Activated CD4-positive, alpha-beta T cell treated with anti-CD3 and anti-CD28 coated beads for 24 hours (primary cell): ENCODE results near the gene MICAL3.
A peak's percentile ranks its signal among the peaks of the same experiment; 100 is the strongest.
"Not testable (repeated sequence)": the region's sequence is repeated elsewhere in the genome, so short reads cannot be mapped to it uniquely, and the experiment has no call there.

Source experiments
- DNase-seq, 2 donors: peaks; one replicate each; pipeline ENCODE4 v3.0.0-alpha.2; 2020; ENCODE audit warnings: low read depth in 2 of 2

The MICAL3 gene

GRCh38 chr22:18024276-18024939 lies at the start of gene MICAL3:
Gene MICAL3, minus strand, starts transcription at chr22:18024561. Its CDS starts 117,749 bp downstream, at chr22:17906812.
- peak; percentile 43 to 53 for DNase-seq

GRCh38 chr22:18073927-18074326 lies 49.6 kb upstream of the MICAL3 start:
- DNase-seq: not testable (repeated sequence)

GRCh38 chr22:18073467-18073866 lies 49.1 kb upstream of the MICAL3 start:
- no peak for DNase-seq

GRCh38 chr22:18071968-18072310 lies 47.6 kb upstream of the MICAL3 start:
- DNase-seq: no peak

- DNase-seq: not testable (repeated sequence)
These were observed 47.1 kb upstream of the MICAL3 start for GRCh38 chr22:18071307-18071967.

GRCh38 chr22:18070556-18071306 lies 46.4 kb upstream of the MICAL3 start:
- no peak for DNase-seq

- DNase-seq: no peak
These were observed 45.7 kb upstream of the MICAL3 start for GRCh38 chr22:18070041-18070440.

- DNase-seq: no peak
These were observed 44.7 kb upstream of the MICAL3 start for GRCh38 chr22:18069041-18069440.

GRCh38 chr22:18068381-18068988 lies 44.1 kb upstream of the MICAL3 start:
- DNase-seq: no peak

GRCh38 chr22:18067548-18068341 lies 43.4 kb upstream of the MICAL3 start:
- DNase-seq: no peak

GRCh38 chr22:18067121-18067520 lies 42.8 kb upstream of the MICAL3 start:
- DNase-seq: no peak

GRCh38 chr22:18066181-18066859 lies 42.0 kb upstream of the MICAL3 start:
- DNase-seq: no peak

GRCh38 chr22:18065256-18065655 lies 40.9 kb upstream of the MICAL3 start:
- DNase-seq: no peak

GRCh38 chr22:18064636-18065035 lies 40.3 kb upstream of the MICAL3 start:
- DNase-seq: no peak

- DNase-seq: not testable (repeated sequence)
These were observed 39.4 kb upstream of the MICAL3 start for GRCh38 chr22:18063715-18064114.

GRCh38 chr22:18063306-18063705 lies 38.9 kb upstream of the MICAL3 start:
- no peak for DNase-seq

- no peak for DNase-seq
These were observed 38.1 kb upstream of the MICAL3 start for GRCh38 chr22:18062421-18062820.

- DNase-seq: no peak
These were observed 36.6 kb upstream of the MICAL3 start for GRCh38 chr22:18060646-18061620.

- no peak for DNase-seq
These were observed 35.6 kb upstream of the MICAL3 start for GRCh38 chr22:18059991-18060390.

GRCh38 chr22:18059473-18059872 lies 35.1 kb upstream of the MICAL3 start:
- no peak for DNase-seq
